CD4-positive, alpha-beta T cell (primary cell): Measurements from ENCODE around the gene PIK3R6. TPM values are rescaled to one million over a fixed set of nuclear protein-coding genes. Genes with fewer than 3 reads are reported as not detected.
A peak's percentile ranks its signal among the peaks of the same experiment; 100 is the strongest.

Experiments
- ATAC-seq: fragments of 200-7000 bp; cut with Tn5 transposase; one replicate; pipeline ENCODE4 v1.10.0; 2022; ENCODE audit warnings: mild to moderate bottlenecking; ENCODE audit not compliant: poor library complexity
- CTCF ChIA-PET: fragments of 350-600 bp; sonication (Branson Sonifier 250); formaldehyde crosslinking; loops from one replicate; lab custom pipeline; 2021; ENCODE audit warnings: antibody characterized with exemption, inconsistent platforms; lab: Charles Lee
- POLR2A ChIA-PET: fragments of 350-600 bp; sonication (Branson Sonifier 250); formaldehyde crosslinking; loops from one replicate; lab custom pipeline; 2021; ENCODE audit warnings: antibody characterized with exemption, inconsistent platforms; lab: Charles Lee
- DNase-seq, 14 experiments: peaks; one replicate each; pipeline ENCODE4 v3.0.0-alpha.2; 2013 to 2020; ENCODE audit warnings: mixed read lengths in 2 of 14
- H3K27ac ChIP-seq, 2 donors: one replicate each; pipeline versions ENCODE4 v1.5.1 to v1.7.0; 2013; ENCODE audit warnings: low read length in 2 of 2, low read depth in 1 of 2, mild to moderate bottlenecking in 1 of 2
- H3K27me3 ChIP-seq, 2 experiments: 1 replicate in 1 of 2; 2 replicates in 1 of 2; pipeline versions ENCODE4 v1.6.1 to v1.7.0; 2013; ENCODE audit warnings: low read length in 2 of 2, control low read depth in 1 of 2, mild to moderate bottlenecking in 1 of 2, moderate library complexity in 1 of 2; ENCODE audit not compliant: insufficient read depth in 2 of 2, control insufficient read depth in 1 of 2
- H3K36me3 ChIP-seq: one replicate; pipeline ENCODE4 v1.6.1; 2013; ENCODE audit warnings: low read length, control low read depth; ENCODE audit not compliant: insufficient read depth
- H3K4me1 ChIP-seq: one replicate; pipeline ENCODE4 v1.6.1; 2013; ENCODE audit warnings: low read length, control low read depth; ENCODE audit not compliant: insufficient read depth
- H3K4me3 ChIP-seq: one replicate; pipeline ENCODE4 v1.5.1; 2013; ENCODE audit warnings: mild to moderate bottlenecking, low read length, moderate library complexity
- H3K9me3 ChIP-seq, 2 experiments: 1 replicate in 1 of 2; 2 replicates in 1 of 2; pipeline versions ENCODE4 v1.6.1 to v1.7.0; 2013; ENCODE audit warnings: low read length in 2 of 2, mild to moderate bottlenecking in 2 of 2, control low read depth in 1 of 2, moderate library complexity in 1 of 2; ENCODE audit not compliant: control insufficient read depth in 1 of 2, insufficient read depth in 1 of 2
- H3K27ac Mint-ChIP-seq: one replicate; pipeline ENCODE4 v1.8.0; 2020; ENCODE audit warnings: mixed read lengths
- H3K27me3 Mint-ChIP-seq: one replicate; pipeline ENCODE4 v1.8.0; 2021; ENCODE audit warnings: mixed read lengths
- H3K36me3 Mint-ChIP-seq: one replicate; pipeline ENCODE4 v1.8.0; 2021; ENCODE audit warnings: low read depth, mixed read lengths
- H3K4me1 Mint-ChIP-seq: one replicate; pipeline ENCODE4 v1.8.0; 2021; ENCODE audit warnings: low read depth, mixed read lengths
- H3K4me3 Mint-ChIP-seq: one replicate; pipeline ENCODE4 v1.8.0; 2020; ENCODE audit warnings: mild to moderate bottlenecking, mixed read lengths
- H3K9me3 Mint-ChIP-seq: one replicate; pipeline ENCODE4 v1.8.0; 2020; ENCODE audit warnings: mixed read lengths
- CTCF ChIP-seq: fragments of 200-600 bp; IDR thresholded peaks from one replicate; pipeline ENCODE4 v1.8.0; 2022; ENCODE audit warnings: antibody characterized with exemption, mild to moderate bottlenecking
- intact Hi-C, 2 experiments: fragments of 100-400 bp; cut with DNase I in 1 of 2; cut with micrococcal nuclease in 1 of 2; formaldehyde crosslinking; loops; one replicate each; pipeline versions ENCODE4 v1.15.1 to v1.9.0; 2023 to 2025; cut with DNase I, micrococcal nuclease
- total RNA-seq, 174 experiments: library from RNA in 2 of 174; stranded (reverse) in 2 of 174; gene quantifications; one replicate each; pipeline ENCODE4 v1.2.3 and lab custom pipeline; 2021 to 2026

PIK3R6 gene
- total RNA-seq, 2 experiments from 2014 or later: 0.50 to 0.60 TPM

GRCh38 chr17:8835631-8836364 lies 31.7 kb downstream of the PIK3R6 start:
- Mint-ChIP-seq H3K4me3 (no peak overlapping the region), H3K36me3 (no peaks in the 10 kb centered on the region), H3K27me3 (no peaks in the 10 kb centered on the region), H3K9me3 (no peaks in the 10 kb centered on the region), H3K27ac (no peak overlapping the region), H3K4me1 (no peaks in the 10 kb centered on the region)
- no peaks in the 10 kb centered on the region for H3K36me3 ChIP-seq
- H3K27me3 ChIP-seq: no peaks in the 10 kb centered on the region
- ChIA-PET POLR2A (no interaction called here), CTCF (no interaction called here)
- ATAC-seq (no peak), DNase-seq (no peak)
- TF ChIP-seq CTCF: no peak
- no peak overlapping the region for H3K27ac ChIP-seq
- no peaks in the 10 kb centered on the region for H3K4me1 ChIP-seq
- intact Hi-C loops: no loop called here
- no peaks in the 10 kb centered on the region for H3K9me3 ChIP-seq
- no peak overlapping the region for H3K4me3 ChIP-seq

DNA sequence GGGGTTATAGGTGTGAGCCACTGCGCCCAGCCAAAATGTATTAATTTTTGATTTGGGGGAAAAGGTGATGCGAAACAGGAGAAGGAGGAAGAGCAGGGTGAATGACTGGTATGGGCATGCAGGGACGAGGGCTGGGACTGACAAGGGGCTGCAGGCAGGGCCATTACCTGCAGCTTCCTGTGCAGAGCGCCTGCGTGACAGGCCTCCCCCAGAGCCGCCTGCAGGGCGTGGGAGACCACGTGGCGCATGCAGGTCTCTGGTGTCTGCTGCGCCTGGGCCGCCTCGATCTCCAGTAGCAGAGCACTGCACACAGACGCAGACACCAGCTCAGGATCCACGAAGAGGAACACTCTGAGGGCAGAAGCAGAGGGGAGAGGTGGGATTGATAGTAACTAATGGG lies 32.4 kb downstream of the PIK3R6 start:
- H3K4me3 Mint-ChIP-seq: no peak overlapping the region
- no peaks in the 10 kb centered on the region for H3K4me1 ChIP-seq
- H3K27ac ChIP-seq: no peak overlapping the region
- H3K27ac Mint-ChIP-seq: no peak overlapping the region
- no peaks in the 10 kb centered on the region for H3K9me3 Mint-ChIP-seq
- H3K36me3 Mint-ChIP-seq: no peaks in the 10 kb centered on the region
- H3K36me3 ChIP-seq: no peaks in the 10 kb centered on the region
- intact Hi-C loops: no loop called here
- ChIA-PET CTCF (no interaction called here), POLR2A (no interaction called here)
- H3K27me3 Mint-ChIP-seq: no peaks in the 10 kb centered on the region
- H3K4me1 Mint-ChIP-seq: no peaks in the 10 kb centered on the region
- no peak for TF ChIP-seq CTCF
- no peaks in the 10 kb centered on the region for H3K27me3 ChIP-seq
- H3K4me3 ChIP-seq: no peak overlapping the region
- no peak for ATAC-seq
- DNase-seq: no peak
- H3K9me3 ChIP-seq: no peaks in the 10 kb centered on the region

GRCh38 chr17:8832711-8833352 lies 34.6 kb downstream of the PIK3R6 start:
- Mint-ChIP-seq H3K9me3 (no peaks in the 10 kb centered on the region), H3K27ac (no peak overlapping the region), H3K4me1 (no peaks in the 10 kb centered on the region), H3K27me3 (no peaks in the 10 kb centered on the region), H3K4me3 (no peak overlapping the region), H3K36me3 (no peaks in the 10 kb centered on the region)
- Histone ChIP-seq H3K4me3 (no peak overlapping the region), H3K9me3 (no peaks in the 10 kb centered on the region), H3K27ac (no peak overlapping the region), H3K36me3 (no peaks in the 10 kb centered on the region), H3K4me1 (no peaks in the 10 kb centered on the region), H3K27me3 (no peaks in the 10 kb centered on the region)
- CTCF ChIA-PET: no interaction called here
- intact Hi-C loops: no loop called here
- peak in 8 of 14 experiments; percentile 5 to 44 (median 15) for DNase-seq
- POLR2A ChIA-PET: no interaction called here
- ATAC-seq: no peak
- peak; percentile 57 for TF ChIP-seq CTCF
